MM.1S (cell line): ENCODE measurements around the gene VPS8.

Source experiments
- DNase-seq: peaks from one replicate; pipeline ENCODE4 v3.0.0-alpha.2; 2015
- H2AFZ ChIP-seq: fragments of 300-600 bp; sonication (generic); 2 replicates; pipeline ENCODE4 v1.6.0; 2016; ENCODE audit warnings: antibody characterized with exemption, low read length
- H3F3A ChIP-seq: fragments of 300-600 bp; sonication (generic); 2 replicates; pipeline ENCODE4 v1.6.1; 2016; ENCODE audit warnings: mild to moderate bottlenecking, antibody characterized with exemption, low read length, moderate library complexity, mixed read lengths; ENCODE audit not compliant: insufficient read depth
- H3K27ac ChIP-seq: fragments of 300-600 bp; sonication (generic); 2 replicates; pipeline ENCODE4 v1.5.1; 2016; ENCODE audit warnings: mild to moderate bottlenecking, low read length
- H3K27me3 ChIP-seq: fragments of 300-600 bp; sonication (generic); replicated peaks from 2 replicates; pipeline ENCODE4 v1.6.0; 2016; ENCODE audit warnings: low read length; ENCODE audit not compliant: insufficient read depth
- H3K36me3 ChIP-seq: fragments of 300-600 bp; sonication (generic); replicated peaks from 2 replicates; pipeline ENCODE4 v1.6.1; 2016; ENCODE audit warnings: mild to moderate bottlenecking, low read length, mixed read lengths; ENCODE audit not compliant: insufficient read depth
- H3K4me1 ChIP-seq: fragments of 300-600 bp; sonication (generic); 2 replicates; pipeline ENCODE4 v1.6.1; 2016; ENCODE audit warnings: low read length, mixed read lengths
- H3K4me2 ChIP-seq: fragments of 300-600 bp; sonication (generic); 2 replicates; pipeline ENCODE4 v1.6.0; 2016; ENCODE audit warnings: low read depth, low read length
- H3K4me3 ChIP-seq: fragments of 300-600 bp; sonication (generic); 2 replicates; pipeline ENCODE4 v1.5.1; 2016; ENCODE audit warnings: low read length, mixed read lengths
- H3K79me2 ChIP-seq: fragments of 300-600 bp; sonication (generic); 2 replicates; pipeline ENCODE4 v1.6.1; 2016; ENCODE audit warnings: mixed run types, low read length, mixed read lengths
- H3K9ac ChIP-seq: fragments of 300-600 bp; sonication (generic); 2 replicates; pipeline ENCODE4 v1.6.1; 2016; ENCODE audit warnings: low read length, mixed read lengths
- H3K9me2 ChIP-seq: fragments of 300-600 bp; sonication (generic); replicated peaks from 2 replicates; pipeline ENCODE4 v1.6.1; 2016; ENCODE audit warnings: mild to moderate bottlenecking, low read length, mixed read lengths; ENCODE audit not compliant: insufficient read depth
- H3K9me3 ChIP-seq: fragments of 300-600 bp; sonication (generic); replicated peaks from 2 replicates; pipeline ENCODE4 v1.6.1; 2016; ENCODE audit warnings: mild to moderate bottlenecking, low read length, mixed read lengths; ENCODE audit not compliant: insufficient read depth
- H4K20me1 ChIP-seq: fragments of 300-600 bp; sonication (generic); 2 replicates; pipeline ENCODE4 v1.6.1; 2016; ENCODE audit warnings: mild to moderate bottlenecking, low read length, moderate library complexity, mixed read lengths; ENCODE audit not compliant: insufficient read depth
- EZH2 ChIP-seq: fragments of 300-600 bp; sonication (generic); optimal IDR thresholded peaks from 2 replicates; pipeline ENCODE3; 2017; ENCODE audit warnings: low read depth, mild to moderate bottlenecking, antibody characterized with exemption, low read length, mixed read lengths
- EZH2phosphoT487 ChIP-seq: fragments of 300-600 bp; sonication (generic); IDR thresholded peaks from 2 replicates; pipeline ENCODE4 v1.6.1; 2018; ENCODE audit warnings: antibody characterized with exemption, low read length
- TF ChIP-seq, protein P1 (sequence below): fragments of 300-600 bp; sonication (generic); IDR thresholded peaks from 2 replicates; pipeline ENCODE4 v1.5.1; 2016; ENCODE audit warnings: antibody characterized with exemption, low read length, mixed read lengths

VPS8 gene

DNA sequence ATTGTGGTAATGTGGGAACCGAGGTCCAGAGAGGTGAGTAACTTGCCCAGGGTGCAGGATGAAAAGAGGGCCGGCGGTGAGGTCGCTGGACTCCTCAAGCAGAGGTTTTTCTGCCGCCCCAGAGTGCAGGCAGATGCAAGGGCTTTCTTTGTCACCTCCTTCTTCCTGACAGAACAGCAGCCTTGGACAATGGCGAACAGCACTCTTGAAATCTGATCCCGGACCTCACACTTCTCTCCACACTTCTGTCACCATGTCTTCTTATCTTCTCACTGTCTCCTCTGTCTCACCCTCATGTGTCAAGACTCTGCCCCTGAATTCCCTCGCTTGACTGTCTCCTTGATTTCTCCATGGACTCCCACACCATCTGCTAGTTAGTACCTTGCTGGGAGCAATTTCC, 15.4 kb upstream of the VPS8 start:
- Histone ChIP-seq H3F3A (no peaks in the 10 kb centered on the region), H3K27ac (no peak overlapping the region), H3K9me3 (no peaks in the 10 kb centered on the region), H3K27me3 (no peaks in the 10 kb centered on the region), H3K79me2 (no peaks in the 10 kb centered on the region), H3K9ac (no peak overlapping the region), H3K4me1 (no peaks in the 10 kb centered on the region), H4K20me1 (no peaks in the 10 kb centered on the region), H3K4me2 (no peak overlapping the region), H3K36me3 (no peaks in the 10 kb centered on the region), H3K4me3 (no peak overlapping the region), H3K9me2 (no peaks in the 10 kb centered on the region), H2AFZ (no peak overlapping the region)
- TF ChIP-seq, protein P1, sequence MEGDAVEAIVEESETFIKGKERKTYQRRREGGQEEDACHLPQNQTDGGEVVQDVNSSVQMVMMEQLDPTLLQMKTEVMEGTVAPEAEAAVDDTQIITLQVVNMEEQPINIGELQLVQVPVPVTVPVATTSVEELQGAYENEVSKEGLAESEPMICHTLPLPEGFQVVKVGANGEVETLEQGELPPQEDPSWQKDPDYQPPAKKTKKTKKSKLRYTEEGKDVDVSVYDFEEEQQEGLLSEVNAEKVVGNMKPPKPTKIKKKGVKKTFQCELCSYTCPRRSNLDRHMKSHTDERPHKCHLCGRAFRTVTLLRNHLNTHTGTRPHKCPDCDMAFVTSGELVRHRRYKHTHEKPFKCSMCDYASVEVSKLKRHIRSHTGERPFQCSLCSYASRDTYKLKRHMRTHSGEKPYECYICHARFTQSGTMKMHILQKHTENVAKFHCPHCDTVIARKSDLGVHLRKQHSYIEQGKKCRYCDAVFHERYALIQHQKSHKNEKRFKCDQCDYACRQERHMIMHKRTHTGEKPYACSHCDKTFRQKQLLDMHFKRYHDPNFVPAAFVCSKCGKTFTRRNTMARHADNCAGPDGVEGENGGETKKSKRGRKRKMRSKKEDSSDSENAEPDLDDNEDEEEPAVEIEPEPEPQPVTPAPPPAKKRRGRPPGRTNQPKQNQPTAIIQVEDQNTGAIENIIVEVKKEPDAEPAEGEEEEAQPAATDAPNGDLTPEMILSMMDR: no peak
- TF ChIP-seq EZH2: no peak
- TF ChIP-seq EZH2phosphoT487: no peak
- DNase-seq: no peak

DNA sequence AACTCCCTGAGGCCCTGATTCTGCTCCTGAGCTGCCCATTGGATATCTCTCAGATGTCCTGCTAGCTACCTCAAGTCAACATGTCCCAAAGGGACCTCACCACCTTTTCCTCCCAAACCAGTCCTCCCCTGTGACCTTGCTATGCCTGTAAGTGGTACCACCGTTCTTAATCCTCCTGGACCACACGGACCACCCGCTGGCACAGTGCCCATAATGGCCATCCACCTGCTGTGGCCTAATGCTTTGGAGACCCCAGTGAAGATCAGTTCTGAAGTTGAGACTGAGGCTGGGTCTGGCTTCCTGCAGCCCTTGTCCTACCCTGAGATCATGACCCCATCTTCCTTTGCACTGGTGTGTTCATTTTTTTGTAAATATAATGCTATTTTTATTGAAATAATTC, 15.0 kb upstream of the VPS8 start:
- Histone ChIP-seq H3K9me3 (no peaks in the 10 kb centered on the region), H3K27ac (no peak overlapping the region), H4K20me1 (no peaks in the 10 kb centered on the region), H3F3A (no peaks in the 10 kb centered on the region), H3K36me3 (no peaks in the 10 kb centered on the region), H3K79me2 (no peaks in the 10 kb centered on the region), H3K9me2 (no peaks in the 10 kb centered on the region), H3K27me3 (no peaks in the 10 kb centered on the region), H2AFZ (no peak overlapping the region), H3K4me1 (no peaks in the 10 kb centered on the region), H3K4me2 (no peak overlapping the region), H3K9ac (no peak overlapping the region), H3K4me3 (no peak overlapping the region)
- TF ChIP-seq, protein P1: no peak
- no peak for TF ChIP-seq EZH2
- no peak for TF ChIP-seq EZH2phosphoT487
- DNase-seq: no peak

DNA sequence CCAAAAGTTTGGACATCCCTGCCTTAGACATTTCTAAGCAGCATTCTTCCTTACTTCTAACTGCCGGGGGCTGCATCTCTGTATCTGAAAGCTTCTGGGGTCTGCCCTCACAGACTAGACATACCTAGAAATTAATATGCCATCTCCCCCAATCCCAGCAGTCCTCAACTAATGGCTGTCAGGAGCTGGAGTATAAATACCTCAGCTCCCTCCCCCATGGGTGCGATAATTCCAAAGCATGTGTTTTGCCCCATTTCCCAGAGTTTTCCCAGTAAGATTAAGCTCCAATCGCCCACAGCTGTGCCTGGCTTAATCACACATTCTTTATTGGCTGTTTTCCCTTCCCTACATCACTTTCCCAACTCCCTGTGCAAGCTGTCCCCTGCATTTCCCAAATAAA, 13.8 kb upstream of the VPS8 start:
- no peak for DNase-seq
- Histone ChIP-seq H3K36me3 (no peaks in the 10 kb centered on the region), H3K9ac (no peak overlapping the region), H3K27me3 (no peaks in the 10 kb centered on the region), H3K9me2 (no peaks in the 10 kb centered on the region), H3K79me2 (no peaks in the 10 kb centered on the region), H3K27ac (no peak overlapping the region), H4K20me1 (no peaks in the 10 kb centered on the region), H3K4me1 (no peaks in the 10 kb centered on the region), H3F3A (no peaks in the 10 kb centered on the region), H3K4me2 (no peak overlapping the region), H3K4me3 (no peak overlapping the region), H2AFZ (no peak overlapping the region), H3K9me3 (no peaks in the 10 kb centered on the region)
- TF ChIP-seq, protein P1: no peak
- TF ChIP-seq EZH2 (no peak), EZH2phosphoT487 (no peak)
